Neural cell (in vitro differentiated cells): ENCODE measurements around the gene DPH6. TPM values are rescaled to one million over a fixed set of nuclear protein-coding genes. Genes with fewer than 3 reads are reported as not detected.
"Not testable (repeated sequence)": the region's sequence is repeated elsewhere in the genome, so short reads cannot be mapped to it uniquely, and the experiment has no call there.

Experiments used
- H2AFZ ChIP-seq: fragments of 200-600, 300-800 bp; sonication (generic), shearing (Covaris generic); 2 replicates; pipeline ENCODE4 v1.6.0; 2014; ENCODE audit warnings: low read depth, mild to moderate bottlenecking, antibody characterized with exemption, low read length, moderate library complexity
- H3F3A ChIP-seq: fragments of 200-600 bp; shearing (Covaris generic); 2 replicates; pipeline ENCODE4 v1.6.1; 2016; ENCODE audit warnings: mild to moderate bottlenecking, moderate library complexity, mixed read lengths, antibody characterized with exemption, low read length; ENCODE audit not compliant: insufficient read depth, poor library complexity, severe bottlenecking
- H3K27ac ChIP-seq: fragments of 200-600, 300-800 bp; sonication (generic), shearing (Covaris generic); 2 replicates; pipeline ENCODE4 v1.5.1; 2014; ENCODE audit warnings: mild to moderate bottlenecking, low read length, moderate library complexity
- H3K27me3 ChIP-seq: fragments of 300-800, 200-600 bp; sonication (generic), shearing (Covaris generic); 2 replicates; pipeline ENCODE4 v1.6.0; 2014; ENCODE audit warnings: mild to moderate bottlenecking, low read depth, low read length, moderate library complexity; ENCODE audit not compliant: insufficient read depth
- H3K36me3 ChIP-seq: fragments of 300-800, 200-600 bp; sonication (generic), shearing (Covaris generic); 2 replicates; pipeline ENCODE4 v1.5.1; 2014; ENCODE audit warnings: mild to moderate bottlenecking, antibody characterized with exemption, low read length, moderate library complexity; ENCODE audit not compliant: insufficient read depth
- H3K4me2 ChIP-seq: fragments of 300-800, 200-600 bp; sonication (generic), shearing (Covaris generic); 2 replicates; pipeline ENCODE4 v1.6.0; 2014; ENCODE audit warnings: mild to moderate bottlenecking, low read length
- H3K4me3 ChIP-seq: fragments of 300-800, 200-600 bp; sonication (generic), shearing (Covaris generic); 2 replicates; pipeline ENCODE4 v1.5.1; 2014; ENCODE audit warnings: mild to moderate bottlenecking, low read length, moderate library complexity
- H3K79me2 ChIP-seq: fragments of 200-600 bp; shearing (Covaris generic); replicated peaks from 2 replicates; pipeline ENCODE4 v1.6.0; 2014; ENCODE audit warnings: mild to moderate bottlenecking, low read length, moderate library complexity; ENCODE audit not compliant: insufficient read depth
- H3K9ac ChIP-seq: fragments of 300-800, 200-600 bp; sonication (generic), shearing (Covaris generic); 2 replicates; pipeline ENCODE4 v1.6.1; 2016; ENCODE audit warnings: mild to moderate bottlenecking, low read length, mixed read lengths
- H3K9me2 ChIP-seq: fragments of 200-600 bp; shearing (Covaris generic); 2 replicates; pipeline ENCODE4 v1.6.1; 2016; ENCODE audit warnings: mild to moderate bottlenecking, low read length, mixed read lengths; ENCODE audit not compliant: insufficient read depth
- H3K9me3 ChIP-seq: fragments of 200-600, 300-800 bp; sonication (generic), shearing (Covaris generic); 2 replicates; pipeline ENCODE4 v1.6.1; 2016; ENCODE audit warnings: mild to moderate bottlenecking, mixed run types, low read length, moderate library complexity, mixed read lengths
- H4K20me1 ChIP-seq: fragments of 200-600 bp; shearing (Covaris generic); 2 replicates; pipeline ENCODE4 v1.6.1; 2016; ENCODE audit warnings: mild to moderate bottlenecking, mixed run types; ENCODE audit not compliant: insufficient read depth
- EP300 ChIP-seq: fragments of 450-650 bp; conservative IDR thresholded peaks from 2 replicates; pipeline ENCODE4 v1.6.1; 2014; ENCODE audit warnings: antibody characterized with exemption, mild to moderate bottlenecking, moderate library complexity; ENCODE audit not compliant: poor library complexity, severe bottlenecking
- EZH2 ChIP-seq: fragments of 200-600, 300-800 bp; shearing (Covaris generic), sonication (generic); IDR thresholded peaks from 2 replicates; pipeline ENCODE4 v1.6.1; 2014; ENCODE audit warnings: antibody characterized with exemption, low read length, borderline replicate concordance, mild to moderate bottlenecking; ENCODE audit not compliant: insufficient read depth, poor library complexity, severe bottlenecking
- MXI1 ChIP-seq: fragments of 450-650 bp; conservative IDR thresholded peaks from 2 replicates; pipeline ENCODE4 v1.6.1; 2014; ENCODE audit warnings: antibody characterized with exemption, mild to moderate bottlenecking; ENCODE audit not compliant: poor library complexity, severe bottlenecking
- POLR2AphosphoS5 ChIP-seq: IDR thresholded peaks from 2 replicates; pipeline ENCODE4 v1.6.1; 2012
- RAD21 ChIP-seq: fragments of 450-650 bp; conservative IDR thresholded peaks from 2 replicates; pipeline ENCODE4 v1.6.1; 2014; ENCODE audit warnings: antibody characterized with exemption, mild to moderate bottlenecking, moderate library complexity
- SMC3 ChIP-seq: fragments of 450-650 bp; conservative IDR thresholded peaks from 2 replicates; pipeline ENCODE4 v1.6.1; 2014; ENCODE audit warnings: antibody characterized with exemption, mild to moderate bottlenecking, moderate library complexity; ENCODE audit not compliant: poor library complexity
- TAF1 ChIP-seq: IDR thresholded peaks from 2 replicates; pipeline ENCODE4 v1.6.1; 2012; ENCODE audit warnings: low read depth
- polyA plus RNA-seq: library from polyadenylated mRNA; depleted of rRNA; stranded (reverse); fragments of >200 nt; gene quantifications from 2 replicates; pipeline ENCODE4 v1.2.3, GENCODE V29; 2014
- TF ChIP-seq, protein P1 (sequence below): fragments of 450-650 bp; IDR thresholded peaks from 2 replicates; pipeline ENCODE4 v1.5.1; 2014; ENCODE audit warnings: antibody characterized with exemption, mild to moderate bottlenecking, moderate library complexity; ENCODE audit not compliant: poor library complexity, severe bottlenecking
- TF ChIP-seq, protein P2 (sequence below): IDR thresholded peaks from 2 replicates; pipeline ENCODE4 v1.6.1; 2012; ENCODE audit warnings: borderline replicate concordance

Gene DPH6
- polyA plus RNA-seq, 1 donor from 2014 or later, result 6.9 TPM

DNA sequence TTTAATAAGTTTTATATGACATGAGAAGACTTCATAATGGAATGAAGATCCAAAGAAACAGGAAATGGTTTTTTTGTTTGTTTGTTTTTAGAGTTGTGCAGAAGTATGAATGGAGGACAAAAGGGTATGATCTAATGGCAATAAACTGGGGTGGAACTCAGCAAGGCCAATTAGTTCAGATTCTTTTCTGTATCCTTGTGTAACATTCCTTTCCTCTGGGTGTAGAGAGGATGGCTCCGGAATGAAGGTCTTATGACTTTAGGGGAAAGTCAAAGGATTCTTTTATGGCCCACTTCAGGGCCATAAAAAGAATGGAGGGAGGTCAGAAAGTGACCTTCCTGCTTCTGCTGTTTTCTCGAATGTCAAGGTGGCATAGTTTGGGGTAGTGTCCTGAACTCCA, 152.6 kb downstream of the DPH6 start:
- Histone ChIP-seq H3F3A (no peaks in the 10 kb centered on the region), H3K36me3 (no peaks in the 10 kb centered on the region), H3K9me3 (no peaks in the 10 kb centered on the region), H3K79me2 (no peaks in the 10 kb centered on the region), H4K20me1 (no peaks in the 10 kb centered on the region), H3K9ac (no peak overlapping the region), H3K4me2 (no peak overlapping the region), H3K4me3 (no peak overlapping the region), H2AFZ (no peak overlapping the region), H3K9me2 (no peaks in the 10 kb centered on the region), H3K27ac (no peak overlapping the region), H3K27me3 (no peaks in the 10 kb centered on the region)
- no peak for TF ChIP-seq TAF1
- TF ChIP-seq, protein P1, sequence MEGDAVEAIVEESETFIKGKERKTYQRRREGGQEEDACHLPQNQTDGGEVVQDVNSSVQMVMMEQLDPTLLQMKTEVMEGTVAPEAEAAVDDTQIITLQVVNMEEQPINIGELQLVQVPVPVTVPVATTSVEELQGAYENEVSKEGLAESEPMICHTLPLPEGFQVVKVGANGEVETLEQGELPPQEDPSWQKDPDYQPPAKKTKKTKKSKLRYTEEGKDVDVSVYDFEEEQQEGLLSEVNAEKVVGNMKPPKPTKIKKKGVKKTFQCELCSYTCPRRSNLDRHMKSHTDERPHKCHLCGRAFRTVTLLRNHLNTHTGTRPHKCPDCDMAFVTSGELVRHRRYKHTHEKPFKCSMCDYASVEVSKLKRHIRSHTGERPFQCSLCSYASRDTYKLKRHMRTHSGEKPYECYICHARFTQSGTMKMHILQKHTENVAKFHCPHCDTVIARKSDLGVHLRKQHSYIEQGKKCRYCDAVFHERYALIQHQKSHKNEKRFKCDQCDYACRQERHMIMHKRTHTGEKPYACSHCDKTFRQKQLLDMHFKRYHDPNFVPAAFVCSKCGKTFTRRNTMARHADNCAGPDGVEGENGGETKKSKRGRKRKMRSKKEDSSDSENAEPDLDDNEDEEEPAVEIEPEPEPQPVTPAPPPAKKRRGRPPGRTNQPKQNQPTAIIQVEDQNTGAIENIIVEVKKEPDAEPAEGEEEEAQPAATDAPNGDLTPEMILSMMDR, result no peak
- TF ChIP-seq, protein P2, sequence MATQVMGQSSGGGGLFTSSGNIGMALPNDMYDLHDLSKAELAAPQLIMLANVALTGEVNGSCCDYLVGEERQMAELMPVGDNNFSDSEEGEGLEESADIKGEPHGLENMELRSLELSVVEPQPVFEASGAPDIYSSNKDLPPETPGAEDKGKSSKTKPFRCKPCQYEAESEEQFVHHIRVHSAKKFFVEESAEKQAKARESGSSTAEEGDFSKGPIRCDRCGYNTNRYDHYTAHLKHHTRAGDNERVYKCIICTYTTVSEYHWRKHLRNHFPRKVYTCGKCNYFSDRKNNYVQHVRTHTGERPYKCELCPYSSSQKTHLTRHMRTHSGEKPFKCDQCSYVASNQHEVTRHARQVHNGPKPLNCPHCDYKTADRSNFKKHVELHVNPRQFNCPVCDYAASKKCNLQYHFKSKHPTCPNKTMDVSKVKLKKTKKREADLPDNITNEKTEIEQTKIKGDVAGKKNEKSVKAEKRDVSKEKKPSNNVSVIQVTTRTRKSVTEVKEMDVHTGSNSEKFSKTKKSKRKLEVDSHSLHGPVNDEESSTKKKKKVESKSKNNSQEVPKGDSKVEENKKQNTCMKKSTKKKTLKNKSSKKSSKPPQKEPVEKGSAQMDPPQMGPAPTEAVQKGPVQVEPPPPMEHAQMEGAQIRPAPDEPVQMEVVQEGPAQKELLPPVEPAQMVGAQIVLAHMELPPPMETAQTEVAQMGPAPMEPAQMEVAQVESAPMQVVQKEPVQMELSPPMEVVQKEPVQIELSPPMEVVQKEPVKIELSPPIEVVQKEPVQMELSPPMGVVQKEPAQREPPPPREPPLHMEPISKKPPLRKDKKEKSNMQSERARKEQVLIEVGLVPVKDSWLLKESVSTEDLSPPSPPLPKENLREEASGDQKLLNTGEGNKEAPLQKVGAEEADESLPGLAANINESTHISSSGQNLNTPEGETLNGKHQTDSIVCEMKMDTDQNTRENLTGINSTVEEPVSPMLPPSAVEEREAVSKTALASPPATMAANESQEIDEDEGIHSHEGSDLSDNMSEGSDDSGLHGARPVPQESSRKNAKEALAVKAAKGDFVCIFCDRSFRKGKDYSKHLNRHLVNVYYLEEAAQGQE, result no peak
- TF ChIP-seq EP300, result no peak
- TF ChIP-seq MXI1, result no peak
- no peak for TF ChIP-seq EZH2
- TF ChIP-seq RAD21, result no peak

DNA sequence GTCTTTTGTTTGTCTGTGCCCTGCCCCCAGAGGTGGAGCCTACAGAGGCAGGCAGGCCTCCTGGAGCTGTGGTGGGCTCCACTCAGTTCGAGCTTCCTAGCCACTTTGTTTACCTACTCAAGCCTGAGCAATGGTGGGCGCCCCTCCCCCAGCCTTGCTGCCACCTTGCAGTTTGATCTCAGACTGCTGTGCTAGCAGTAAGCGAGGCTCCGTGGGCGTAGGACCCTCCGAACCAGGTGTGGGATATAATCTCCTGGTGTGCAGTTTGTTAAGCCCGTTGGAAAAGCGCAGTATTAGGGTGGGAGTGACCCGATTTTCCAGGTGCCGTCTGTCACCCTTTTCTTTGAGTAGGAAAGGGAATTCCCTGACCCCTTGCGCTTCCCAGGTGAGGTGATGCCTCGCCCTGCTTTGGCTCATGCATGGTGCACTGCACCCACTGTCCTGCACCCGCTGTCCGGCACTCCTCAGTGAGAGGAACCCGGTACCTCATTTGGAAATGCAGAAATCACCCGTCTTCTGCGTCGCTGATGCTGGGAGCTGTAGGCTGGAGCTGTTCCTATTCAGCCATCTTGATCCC, 154.5 kb downstream of the DPH6 start:
- H3K4me2 ChIP-seq, H3K36me3 ChIP-seq, H3K79me2 ChIP-seq, H3K4me3 ChIP-seq, H3K27ac ChIP-seq, H3K27me3 ChIP-seq, H3F3A ChIP-seq, H3K9ac ChIP-seq, H3K9me3 ChIP-seq, H2AFZ ChIP-seq, H4K20me1 ChIP-seq, H3K9me2 ChIP-seq: not testable (repeated sequence)

DNA sequence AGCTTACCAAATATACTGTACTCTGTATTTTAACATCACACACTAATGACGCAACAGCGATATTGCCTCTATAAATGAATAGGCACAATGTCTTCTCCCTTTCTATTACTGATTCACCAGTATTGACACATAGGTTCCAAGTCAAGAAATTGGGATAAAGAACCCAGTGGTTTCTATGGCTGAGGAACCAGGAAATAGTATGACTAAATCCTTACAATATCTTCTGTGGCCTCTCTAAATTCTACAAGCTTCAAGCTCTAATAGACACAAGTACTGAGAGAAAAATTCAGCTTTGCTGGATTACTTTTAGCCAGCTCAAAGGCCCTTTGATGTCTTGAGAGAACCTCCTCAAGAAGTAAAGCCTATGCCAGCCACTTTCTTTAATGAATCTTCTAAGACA, 162.5 kb downstream of the DPH6 start:
- H3K79me2 ChIP-seq, result no peaks in the 10 kb centered on the region
- no peak overlapping the region for H3K27ac ChIP-seq
- H3K4me2 ChIP-seq, result no peak overlapping the region
- H3K27me3 ChIP-seq, result no peaks in the 10 kb centered on the region
- TF ChIP-seq, protein P2, result no peak
- TF ChIP-seq EP300 (no peak), EZH2 (no peak), TAF1 (no peak), SMC3 (no peak), MXI1 (no peak), RAD21 (no peak), POLR2AphosphoS5 (no peak)
- TF ChIP-seq, protein P1, result no peak
- no peak overlapping the region for H3K9ac ChIP-seq
- H4K20me1 ChIP-seq, result no peaks in the 10 kb centered on the region
- no peaks in the 10 kb centered on the region for H3F3A ChIP-seq
- no peaks in the 10 kb centered on the region for H3K9me2 ChIP-seq
- no peak overlapping the region for H3K4me3 ChIP-seq
- H2AFZ ChIP-seq, result no peak overlapping the region
- no peaks in the 10 kb centered on the region for H3K9me3 ChIP-seq
- H3K36me3 ChIP-seq, result no peaks in the 10 kb centered on the region
